ENCODE measurements around the gene THUMPD3. TPM values are rescaled to one million over a fixed set of nuclear protein-coding genes. Genes with fewer than 3 reads are reported as not detected.

Gene THUMPD3
- total and polyA plus RNA-seq, 2 of the 4 experiments (the other 2 are of a cell fraction), result 28.2 to 43.9 TPM

DNA sequence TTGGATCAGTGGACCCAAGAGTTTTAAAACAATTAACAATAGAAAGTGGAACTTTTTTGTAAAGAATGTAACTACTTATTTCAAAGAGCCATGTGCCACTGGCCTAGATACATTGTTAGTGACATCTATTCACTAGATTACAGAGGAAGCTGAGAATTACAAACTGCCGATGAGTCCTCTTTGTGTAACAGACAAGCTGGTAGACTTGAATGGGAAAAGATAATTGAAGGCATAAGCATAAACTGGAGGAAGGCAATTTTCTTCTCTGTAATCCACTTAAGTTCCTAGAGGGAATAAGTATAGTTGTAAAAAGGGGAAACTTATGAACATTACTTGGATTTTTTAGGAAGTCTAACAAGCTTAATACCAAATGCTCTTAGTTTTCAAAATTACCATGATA is 15.1 kb downstream of the THUMPD3 start:
- Histone ChIP-seq H2AK9ac (replicated peaks; ENCODE audit: low read depth, low read length, poor library complexity) (no peak overlapping the region), H3K23ac (ENCODE audit: low read depth, low read length) (no peak overlapping the region), H3K4ac (ENCODE audit: low read depth, low read length) (no peak overlapping the region), H3K4me2 (ENCODE audit: low read depth, low read length) (no peak overlapping the region), H3K79me1 (ENCODE audit: low read depth in 1 of 2, low read length in 2 of 2) (peaks cover 14 to 21% of the 10 kb centered on the region in 2 experiments), H2BK5ac (ENCODE audit: low read depth, low read length, poor library complexity, severe bottlenecking) (no peak overlapping the region), H4K5ac (ENCODE audit: low read depth, low read length) (no peak overlapping the region), H3K9ac (ENCODE audit: low read depth, low read length) (no peak overlapping the region), H3K27ac (ENCODE audit: insufficient read depth, low read length) (no peak overlapping the region), H4K91ac (ENCODE audit: insufficient read depth, low read depth, low read length) (no peak overlapping the region), H2BK20ac (ENCODE audit: low read depth, low read length) (no peak overlapping the region), H2BK15ac (ENCODE audit: low read depth, low read length) (no peak overlapping the region), H2AFZ (replicated peaks; ENCODE audit: low read length, poor library complexity) (no peak overlapping the region), H3K36me3 (ENCODE audit: control insufficient read depth, insufficient read depth, low read length) (peaks cover 45% of the 10 kb centered on the region), H2BK120ac (ENCODE audit: low read depth, low read length) (no peak overlapping the region), H3K4me3 (ENCODE audit: insufficient read depth, low read depth, low read length) (no peak overlapping the region), H4K8ac (ENCODE audit: low read depth in 2 of 2, low read length in 2 of 2) (no peak overlapping the region), H3K9me3 (ENCODE audit: control insufficient read depth, insufficient read depth, low read length) (no peaks in the 10 kb centered on the region), H3K56ac (ENCODE audit: extremely low read depth, insufficient read depth, low read length) (no peak overlapping the region), H3K9me1 (ENCODE audit: insufficient read depth, low read length) (no peaks in the 10 kb centered on the region), H3K4me1 (ENCODE audit: control insufficient read depth, insufficient read depth, low read length) (no peaks in the 10 kb centered on the region), H4K20me1 (ENCODE audit: insufficient read depth, low read length) (no peaks in the 10 kb centered on the region), H3K18ac (ENCODE audit: low read depth, low read length) (no peak overlapping the region), H3K27me3 (ENCODE audit: control insufficient read depth, insufficient read depth, low read length) (no peaks in the 10 kb centered on the region), H2AK5ac (ENCODE audit: low read depth, low read length) (no peak overlapping the region), H3K14ac (replicated peaks; ENCODE audit: low read depth, low read length) (no peak overlapping the region)
- no peak for TF ChIP-seq USF2 (IDR thresholded peaks at IDR 0.05; ENCODE audit: low read depth, low read length)
- no peak for TF ChIP-seq NFE2L2 (IDR thresholded peaks at IDR 0.05; ENCODE audit: low read depth, low read length)
- no peak for TF ChIP-seq RFX5 (IDR thresholded peaks at IDR 0.05; ENCODE audit: low read depth, low read length)
- TF ChIP-seq MAFK (IDR thresholded peaks at IDR 0.05; ENCODE audit: low read depth, low read length), result no peak
- no peak for TF ChIP-seq BHLHE40 (IDR thresholded peaks at IDR 0.05; ENCODE audit: low read depth, low read length)
- TF ChIP-seq POLR2A (IDR thresholded peaks at IDR 0.05; ENCODE audit: low read depth, low read length), result no peak
- TF ChIP-seq, protein P1, sequence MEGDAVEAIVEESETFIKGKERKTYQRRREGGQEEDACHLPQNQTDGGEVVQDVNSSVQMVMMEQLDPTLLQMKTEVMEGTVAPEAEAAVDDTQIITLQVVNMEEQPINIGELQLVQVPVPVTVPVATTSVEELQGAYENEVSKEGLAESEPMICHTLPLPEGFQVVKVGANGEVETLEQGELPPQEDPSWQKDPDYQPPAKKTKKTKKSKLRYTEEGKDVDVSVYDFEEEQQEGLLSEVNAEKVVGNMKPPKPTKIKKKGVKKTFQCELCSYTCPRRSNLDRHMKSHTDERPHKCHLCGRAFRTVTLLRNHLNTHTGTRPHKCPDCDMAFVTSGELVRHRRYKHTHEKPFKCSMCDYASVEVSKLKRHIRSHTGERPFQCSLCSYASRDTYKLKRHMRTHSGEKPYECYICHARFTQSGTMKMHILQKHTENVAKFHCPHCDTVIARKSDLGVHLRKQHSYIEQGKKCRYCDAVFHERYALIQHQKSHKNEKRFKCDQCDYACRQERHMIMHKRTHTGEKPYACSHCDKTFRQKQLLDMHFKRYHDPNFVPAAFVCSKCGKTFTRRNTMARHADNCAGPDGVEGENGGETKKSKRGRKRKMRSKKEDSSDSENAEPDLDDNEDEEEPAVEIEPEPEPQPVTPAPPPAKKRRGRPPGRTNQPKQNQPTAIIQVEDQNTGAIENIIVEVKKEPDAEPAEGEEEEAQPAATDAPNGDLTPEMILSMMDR (conservative IDR thresholded peaks at IDR 0.05; ENCODE audit: low read depth, low read length), result no peak
- no peak for TF ChIP-seq FOS (IDR thresholded peaks at IDR 0.05; ENCODE audit: low read depth, low read length)
- TF ChIP-seq RCOR1 (IDR thresholded peaks at IDR 0.05; ENCODE audit: insufficient replicate concordance, low read length), result no peak
- no peak for TF ChIP-seq SMC3 (IDR thresholded peaks at IDR 0.05; ENCODE audit: low read depth, low read length)
- TF ChIP-seq CHD1 (IDR thresholded peaks at IDR 0.05; ENCODE audit: low read depth, low read length), result no peak
- TF ChIP-seq CEBPB (IDR thresholded peaks at IDR 0.05; ENCODE audit: low read depth, low read length), result no peak
- ChIA-PET CTCF (interaction anchor here (0.9 kb wide), 1 partner anchor 44 kb away, joined by 3 read pairs; no protein-coding TSS in a partner anchor), POLR2A (ENCODE audit: unreplicated experiment) (interaction anchor here (0.5 kb wide), 1 partner anchor 17 kb away, joined by 4 read pairs; no protein-coding TSS in a partner anchor)
- dilution Hi-C loops (cut with HindIII; ENCODE audit: low sequenced_read_pairs, unreplicated experiment) (no loop called here), in situ Hi-C loops (cut with MboI; ENCODE audit: low sequenced_read_pairs) (no loop called here), intact Hi-C loops (cut with micrococcal nuclease) (no loop called here)
- ATAC-seq (ENCODE audit: low read depth) (no peak), DNase-seq (no peak)
- no TSS peak for BruUV-seq (replicated peaks)
- WGBS, 2 experiments (ENCODE audit: extremely low coverage in 2 of 2, insufficient read length in 1 of 2), result no CpG with 5 or more reads among the region's 1 CpG

Measured in IMR-90 (cell line).